PC-3 (cell line): ENCODE data around the gene KIF20B. TPM values are rescaled to one million over a fixed set of nuclear protein-coding genes. Genes with fewer than 3 reads are reported as not detected.

Experiments
- ATAC-seq: fragments of 200-7000 bp; cut with Tn5 transposase; 2 replicates; pipeline ENCODE4 v1.9.1; 2020; ENCODE audit warnings: mild to moderate bottlenecking, moderate library complexity
- Bru-seq: library from RNA; stranded (reverse); fragments of 400-500 nt; gene quantifications from one replicate; lab custom pipeline; 2021; lab: Mats Ljungman, UMichigan
- BruChase-seq, 2 experiments: library from RNA; stranded (reverse); fragments of 400-500 nt; gene quantifications; one replicate each; lab custom pipeline; 2021; lab: Mats Ljungman, UMichigan
- BruUV-seq: library from RNA; stranded (reverse); fragments of 400-500 nt; replicated peaks from 2 replicates; lab custom pipeline; 2021; lab: Mats Ljungman, UMichigan
- CTCF ChIA-PET: fragments of 300-600 bp; sonication (Branson Sonifier 250); formaldehyde crosslinking; loops from one replicate; lab custom pipeline; 2022; ENCODE audit warnings: antibody characterized with exemption; lab: Charles Lee
- POLR2A ChIA-PET: fragments of 300-600 bp; sonication (Branson Sonifier 250); formaldehyde crosslinking; loops from one replicate; lab custom pipeline; 2022; ENCODE audit warnings: antibody characterized with exemption; ENCODE audit not compliant: unreplicated experiment; lab: Charles Lee
- DNase-seq: peaks from one replicate; pipeline ENCODE4 v3.0.0-alpha.2; 2015
- H2AFZ ChIP-seq: fragments of 300-600 bp; sonication (generic); 2 replicates; pipeline ENCODE4 v1.6.0; 2016; ENCODE audit warnings: antibody characterized with exemption, low read length
- H3F3A ChIP-seq: fragments of 300-600 bp; sonication (generic); one replicate; pipeline ENCODE4 v1.6.0; 2017; ENCODE audit warnings: antibody characterized with exemption, low read length, control low read depth, mild to moderate bottlenecking; ENCODE audit not compliant: unreplicated experiment
- H3K27ac ChIP-seq: fragments of 300-600 bp; sonication (generic); 2 replicates; pipeline ENCODE4 v1.5.1; 2016; ENCODE audit warnings: mild to moderate bottlenecking, low read length
- H3K27me3 ChIP-seq: fragments of 300-600 bp; sonication (generic); 2 replicates; pipeline ENCODE4 v1.6.1; 2016; ENCODE audit warnings: low read length, mixed read lengths
- H3K36me3 ChIP-seq: fragments of 300-600 bp; sonication (generic); 2 replicates; pipeline ENCODE4 v1.6.1; 2016; ENCODE audit warnings: low read depth, mixed run types, low read length, mixed read lengths
- H3K4me1 ChIP-seq: fragments of 300-600 bp; sonication (generic); 2 replicates; pipeline ENCODE4 v1.5.1; 2016; ENCODE audit warnings: low read length; ENCODE audit not compliant: insufficient read depth
- H3K4me2 ChIP-seq: fragments of 300-600 bp; sonication (generic); 2 replicates; pipeline ENCODE4 v1.6.0; 2016; ENCODE audit warnings: low read length
- H3K4me3 ChIP-seq: fragments of 300-600 bp; sonication (generic); 2 replicates; pipeline ENCODE4 v1.5.1; 2016; ENCODE audit warnings: mild to moderate bottlenecking, low read length, mixed read lengths
- H3K79me2 ChIP-seq: fragments of 300-600 bp; sonication (generic); 2 replicates; pipeline ENCODE4 v1.6.1; 2017; ENCODE audit warnings: low read length, mixed read lengths
- H3K9ac ChIP-seq: fragments of 300-600 bp; sonication (generic); 2 replicates; pipeline ENCODE4 v1.6.0; 2016; ENCODE audit warnings: mild to moderate bottlenecking, low read length
- H3K9me2 ChIP-seq: fragments of 300-600 bp; sonication (generic); replicated peaks from 2 replicates; pipeline ENCODE4 v1.6.1; 2016; ENCODE audit warnings: mixed run types, low read length, mixed read lengths
- H3K9me3 ChIP-seq: fragments of 300-600 bp; sonication (generic); 2 replicates; pipeline ENCODE4 v1.6.1; 2016; ENCODE audit warnings: low read length, mixed read lengths
- H4K20me1 ChIP-seq: fragments of 300-600 bp; sonication (generic); 2 replicates; pipeline ENCODE4 v1.6.1; 2016; ENCODE audit warnings: low read length, mixed read lengths
- EZH2 ChIP-seq: fragments of 300-600 bp; sonication (generic); IDR thresholded peaks from one replicate; pipeline ENCODE4 v1.6.1; 2017; ENCODE audit warnings: antibody characterized with exemption, mild to moderate bottlenecking, low read length; ENCODE audit not compliant: unreplicated experiment
- EZH2phosphoT487 ChIP-seq: fragments of 300-600 bp; sonication (generic); IDR thresholded peaks from 2 replicates; pipeline ENCODE4 v1.6.1; 2018; ENCODE audit warnings: mild to moderate bottlenecking, antibody characterized with exemption, low read length, borderline replicate concordance
- intact Hi-C: fragments of 100-400 bp; cut with micrococcal nuclease; formaldehyde crosslinking; loops from 2 replicates; pipeline ENCODE4 v1.9.0; 2023
- long read RNA-seq: library from polyadenylated mRNA; unstranded; transcript quantifications from one replicate; pipeline ENCODE4 v2.0.0, GENCODE V29; 2021; ENCODE audit not compliant: unreplicated experiment
- total RNA-seq: library from RNA; depleted of rRNA; stranded (reverse); fragments of >200 nt; gene quantifications from 2 replicates; pipeline ENCODE4 v1.2.3, GENCODE V29; 2014; rRNA removed
- TF ChIP-seq, protein P1 (sequence below): fragments of 300-600 bp; sonication (generic); conservative IDR thresholded peaks from 2 replicates; pipeline ENCODE4 v1.5.1; 2017; ENCODE audit warnings: antibody characterized with exemption, low read depth, mild to moderate bottlenecking, low read length

KIF20B gene, protein sequence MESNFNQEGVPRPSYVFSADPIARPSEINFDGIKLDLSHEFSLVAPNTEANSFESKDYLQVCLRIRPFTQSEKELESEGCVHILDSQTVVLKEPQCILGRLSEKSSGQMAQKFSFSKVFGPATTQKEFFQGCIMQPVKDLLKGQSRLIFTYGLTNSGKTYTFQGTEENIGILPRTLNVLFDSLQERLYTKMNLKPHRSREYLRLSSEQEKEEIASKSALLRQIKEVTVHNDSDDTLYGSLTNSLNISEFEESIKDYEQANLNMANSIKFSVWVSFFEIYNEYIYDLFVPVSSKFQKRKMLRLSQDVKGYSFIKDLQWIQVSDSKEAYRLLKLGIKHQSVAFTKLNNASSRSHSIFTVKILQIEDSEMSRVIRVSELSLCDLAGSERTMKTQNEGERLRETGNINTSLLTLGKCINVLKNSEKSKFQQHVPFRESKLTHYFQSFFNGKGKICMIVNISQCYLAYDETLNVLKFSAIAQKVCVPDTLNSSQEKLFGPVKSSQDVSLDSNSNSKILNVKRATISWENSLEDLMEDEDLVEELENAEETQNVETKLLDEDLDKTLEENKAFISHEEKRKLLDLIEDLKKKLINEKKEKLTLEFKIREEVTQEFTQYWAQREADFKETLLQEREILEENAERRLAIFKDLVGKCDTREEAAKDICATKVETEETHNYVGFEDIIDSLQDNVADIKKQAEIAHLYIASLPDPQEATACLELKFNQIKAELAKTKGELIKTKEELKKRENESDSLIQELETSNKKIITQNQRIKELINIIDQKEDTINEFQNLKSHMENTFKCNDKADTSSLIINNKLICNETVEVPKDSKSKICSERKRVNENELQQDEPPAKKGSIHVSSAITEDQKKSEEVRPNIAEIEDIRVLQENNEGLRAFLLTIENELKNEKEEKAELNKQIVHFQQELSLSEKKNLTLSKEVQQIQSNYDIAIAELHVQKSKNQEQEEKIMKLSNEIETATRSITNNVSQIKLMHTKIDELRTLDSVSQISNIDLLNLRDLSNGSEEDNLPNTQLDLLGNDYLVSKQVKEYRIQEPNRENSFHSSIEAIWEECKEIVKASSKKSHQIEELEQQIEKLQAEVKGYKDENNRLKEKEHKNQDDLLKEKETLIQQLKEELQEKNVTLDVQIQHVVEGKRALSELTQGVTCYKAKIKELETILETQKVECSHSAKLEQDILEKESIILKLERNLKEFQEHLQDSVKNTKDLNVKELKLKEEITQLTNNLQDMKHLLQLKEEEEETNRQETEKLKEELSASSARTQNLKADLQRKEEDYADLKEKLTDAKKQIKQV (N-terminal part only)
- total RNA-seq (10.8 and 12.6 TPM in 2 replicates), Bru-seq, nascent RNA (percentile 70 among the genes with signal in this experiment), BruChase-seq, experiment 1, labeled RNA remaining after a 6-hour chase (percentile 60 among the genes with signal in this experiment), BruChase-seq, experiment 2, labeled RNA remaining after a 2-hour chase (percentile 50 among the genes with signal in this experiment)
- long read RNA-seq, partial matches to known transcripts, result 7 of 12 reads
- long read RNA-seq, other reads (novel, unspliced or antisense), result 5 of 12 reads

DNA sequence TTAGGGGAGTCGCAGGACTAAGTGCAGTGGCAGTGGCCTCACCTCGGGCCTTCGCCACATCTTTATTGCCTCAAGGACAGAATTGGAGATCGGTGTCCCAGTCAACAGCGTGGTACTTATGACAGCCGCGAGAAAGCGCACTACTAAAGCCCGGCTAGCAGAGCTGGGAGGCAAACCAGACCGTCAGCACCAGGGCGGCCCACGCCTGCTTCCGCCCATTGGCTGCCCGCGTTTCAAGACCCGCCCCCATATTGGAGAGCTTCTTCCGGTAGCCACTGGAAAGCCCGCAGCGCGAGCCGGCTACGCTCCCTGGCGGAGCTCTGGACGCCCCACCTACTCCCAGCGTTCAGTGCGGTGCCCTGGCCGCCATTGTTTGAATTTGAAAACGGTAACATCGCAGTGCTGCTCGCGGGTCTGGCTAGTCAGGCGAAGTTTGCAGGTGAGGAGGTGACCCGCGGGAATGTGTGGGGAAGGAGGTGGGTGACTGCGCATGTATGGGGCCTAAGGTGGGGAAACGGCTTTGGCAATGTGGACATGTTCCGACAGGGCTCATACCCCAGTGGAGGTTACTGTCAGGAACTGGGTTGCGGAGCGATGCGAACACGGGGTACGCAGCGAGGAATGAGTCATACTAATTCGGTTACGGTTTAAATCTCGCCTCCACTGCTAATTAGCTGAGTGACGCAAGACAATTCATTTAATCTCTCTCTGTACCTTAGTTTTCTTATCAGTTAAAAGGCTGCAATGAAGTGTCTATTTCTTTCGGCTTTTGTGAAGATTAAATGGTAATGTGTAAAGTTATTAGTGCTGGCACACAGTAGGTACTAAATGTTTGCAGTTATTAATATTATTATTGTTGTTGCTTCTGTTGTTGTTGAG is at the start of gene KIF20B:
KIF20B (plus strand) TSS at position 349 of the 879 bp plus-strand sequence. CDS start 3,705 bp downstream, outside the sequence.
- Histone ChIP-seq H3K9ac (peak within 1 kb of the TSS; percentile 87), H3K4me3 (peak within 1 kb of the TSS; percentile 82), H3F3A (no peaks in the 10 kb centered on the region), H3K27me3 (no peaks in the 10 kb centered on the region), H3K36me3 (no peaks in the 10 kb centered on the region), H3K4me2 (peak within 1 kb of the TSS; percentile 90), H2AFZ (peak within 1 kb of the TSS; percentile 89), H4K20me1 (no peaks in the 10 kb centered on the region), H3K27ac (peak within 1 kb of the TSS; percentile 38), H3K79me2 (peaks cover 51% of the 10 kb centered on the region), H3K9me2 (no peaks in the 10 kb centered on the region), H3K4me1 (peaks cover 19% of the 10 kb centered on the region), H3K9me3 (no peaks in the 10 kb centered on the region)
- DNase-seq (peak; percentile 94), ATAC-seq (peak; percentile 98)
- ChIA-PET CTCF (interaction anchor here (0.5 to 0.6 kb wide), 4 partner anchors 262 to 1887 kb away, joined by 3 to 4 read pairs (median 4); no protein-coding TSS in a partner anchor), POLR2A (interaction anchor here (0.6 kb wide), 1 partner anchor 309 kb away, joined by 28 read pairs; the partner anchor contains the start of gene IFIT1)
- TSS peak; percentile 75 for BruUV-seq
- TF ChIP-seq EZH2phosphoT487 (no peak), EZH2 (no peak)
- TF ChIP-seq, protein P1, sequence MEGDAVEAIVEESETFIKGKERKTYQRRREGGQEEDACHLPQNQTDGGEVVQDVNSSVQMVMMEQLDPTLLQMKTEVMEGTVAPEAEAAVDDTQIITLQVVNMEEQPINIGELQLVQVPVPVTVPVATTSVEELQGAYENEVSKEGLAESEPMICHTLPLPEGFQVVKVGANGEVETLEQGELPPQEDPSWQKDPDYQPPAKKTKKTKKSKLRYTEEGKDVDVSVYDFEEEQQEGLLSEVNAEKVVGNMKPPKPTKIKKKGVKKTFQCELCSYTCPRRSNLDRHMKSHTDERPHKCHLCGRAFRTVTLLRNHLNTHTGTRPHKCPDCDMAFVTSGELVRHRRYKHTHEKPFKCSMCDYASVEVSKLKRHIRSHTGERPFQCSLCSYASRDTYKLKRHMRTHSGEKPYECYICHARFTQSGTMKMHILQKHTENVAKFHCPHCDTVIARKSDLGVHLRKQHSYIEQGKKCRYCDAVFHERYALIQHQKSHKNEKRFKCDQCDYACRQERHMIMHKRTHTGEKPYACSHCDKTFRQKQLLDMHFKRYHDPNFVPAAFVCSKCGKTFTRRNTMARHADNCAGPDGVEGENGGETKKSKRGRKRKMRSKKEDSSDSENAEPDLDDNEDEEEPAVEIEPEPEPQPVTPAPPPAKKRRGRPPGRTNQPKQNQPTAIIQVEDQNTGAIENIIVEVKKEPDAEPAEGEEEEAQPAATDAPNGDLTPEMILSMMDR, result 0 out of 2 replicates have a peak, but pooled peaks have one; percentile 20
- intact Hi-C loops, result loop anchor here (1.0 to 5.0 kb wide), 3 partner anchors 56 to 274 kb away; partner anchors contain the start of gene PANK1

DNA sequence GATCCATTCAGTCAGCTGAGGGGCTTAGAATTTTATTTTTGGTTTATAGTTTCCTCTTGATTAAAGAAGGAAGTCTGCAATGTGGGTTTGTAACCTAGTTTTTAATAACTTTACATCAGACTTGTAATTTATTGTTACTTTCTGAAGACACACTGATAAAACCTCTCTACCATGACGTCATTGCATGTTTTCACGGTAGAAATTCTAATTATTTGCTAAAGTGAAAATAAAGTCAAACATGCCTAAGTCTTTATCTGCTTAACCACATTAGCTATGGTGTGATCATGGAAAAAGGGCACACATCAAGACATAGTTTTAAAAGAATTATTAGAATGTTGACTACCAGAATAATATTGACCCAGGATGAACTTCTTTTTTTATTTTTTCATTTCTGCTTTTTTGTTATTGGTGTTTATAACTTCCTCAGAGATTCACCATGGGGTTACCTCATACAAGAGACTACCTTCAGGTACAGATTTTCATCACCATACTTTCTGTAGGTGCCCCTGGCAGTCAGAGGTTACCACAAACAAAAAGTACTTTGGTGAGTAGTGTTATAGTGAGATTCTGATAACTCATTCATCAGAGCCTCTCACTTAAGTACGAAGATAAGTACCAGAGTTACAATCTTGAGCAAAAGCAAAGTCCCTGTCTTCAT is 49.3 kb upstream of the KIF20B start:
- Histone ChIP-seq H3K4me3 (no peak overlapping the region), H3K27ac (no peak overlapping the region), H3F3A (no peaks in the 10 kb centered on the region), H3K9ac (no peak overlapping the region), H3K4me2 (no peak overlapping the region), H2AFZ (no peak overlapping the region), H4K20me1 (no peaks in the 10 kb centered on the region), H3K36me3 (no peaks in the 10 kb centered on the region), H3K27me3 (no peaks in the 10 kb centered on the region), H3K4me1 (peaks cover 3% of the 10 kb centered on the region; the same call in 1 of the 2 replicates), H3K9me2 (no peaks in the 10 kb centered on the region), H3K9me3 (no peaks in the 10 kb centered on the region), H3K79me2 (no peaks in the 10 kb centered on the region)
- POLR2A ChIA-PET, result no interaction called here
- CTCF ChIA-PET, result no interaction called here
- no peak for ATAC-seq
- intact Hi-C loops, result no loop called here
- TF ChIP-seq EZH2, result no peak
- TF ChIP-seq EZH2phosphoT487, result no peak
- TF ChIP-seq, protein P1, result no peak
- no TSS peak for BruUV-seq
- no peak for DNase-seq
